ENCODE results near the gene PEX26. TPM values are rescaled to one million over a fixed set of nuclear protein-coding genes. Genes with fewer than 3 reads are reported as not detected.
A peak's percentile ranks its signal among the peaks of the same experiment; 100 is the strongest.

The PEX26 gene
- total and polyA plus RNA-seq, 2 donors (not counting 3 experiments of a cell fraction or from before 2014, with no cell fraction given): 25.6 to 44.4 TPM

- Histone ChIP-seq H3K4me2 (ENCODE audit: insufficient read depth, low read length) (peak overlapping the region; percentile 70), H2AFZ (ENCODE audit: low read depth, low read length) (peak overlapping the region; percentile 94), H3K9ac (replicated peaks; ENCODE audit: extremely low read depth, insufficient read depth, low read length) (no peak overlapping the region), H3K27ac (ENCODE audit: insufficient read depth, low read depth, low read length) (no peak overlapping the region), H3K9me3 (replicated peaks; ENCODE audit: control insufficient read depth, insufficient read depth, low read length) (no peaks in the 10 kb centered on the region), H3K36me3 (ENCODE audit: control insufficient read depth in 2 of 2, extremely low read depth in 1 of 2, insufficient read depth in 2 of 2, low read length in 2 of 2) (no peaks in the 10 kb centered on the region), H3K4me1 (ENCODE audit: control insufficient read depth, extremely low read depth, insufficient read depth, low read length) (peaks cover 17% of the 10 kb centered on the region), H3K9me1 (replicated peaks; ENCODE audit: control insufficient read depth, extremely low read depth, insufficient read depth, low read length) (no peaks in the 10 kb centered on the region), H3K27me3 (ENCODE audit: control insufficient read depth in 2 of 2, insufficient read depth in 2 of 2, low read length in 2 of 2) (no peaks in the 10 kb centered on the region), H4K20me1 (replicated peaks; ENCODE audit: control insufficient read depth, extremely low read depth, insufficient read depth, low read length) (no peaks in the 10 kb centered on the region), H3K4me3 (replicated peaks in 1 of 3; ENCODE audit: insufficient read depth in 1 of 3, low read depth in 1 of 3, low read length in 3 of 3) (no peak overlapping the region), H3K79me2 (ENCODE audit: control insufficient read depth, insufficient read depth, low read length) (no peaks in the 10 kb centered on the region)
- peak; percentile 17 for DNase-seq (ENCODE audit: low read depth, low spot score)
- ChIA-PET CTCF (interaction anchor here (1.2 to 1.8 kb wide), 2 partner anchors 10 to 33 kb away, joined by 3 to 6 read pairs; no protein-coding TSS in a partner anchor), POLR2A (no interaction called here)
- dilution Hi-C loops (cut with MboI; ENCODE audit: extremely low pct_ligation_motif_present, low sequenced_read_pairs) (no loop called here), intact Hi-C loops (cut with micrococcal nuclease) (no loop called here)
- no TSS peak for BruUV-seq (replicated peaks)
- TF ChIP-seq, protein P1, sequence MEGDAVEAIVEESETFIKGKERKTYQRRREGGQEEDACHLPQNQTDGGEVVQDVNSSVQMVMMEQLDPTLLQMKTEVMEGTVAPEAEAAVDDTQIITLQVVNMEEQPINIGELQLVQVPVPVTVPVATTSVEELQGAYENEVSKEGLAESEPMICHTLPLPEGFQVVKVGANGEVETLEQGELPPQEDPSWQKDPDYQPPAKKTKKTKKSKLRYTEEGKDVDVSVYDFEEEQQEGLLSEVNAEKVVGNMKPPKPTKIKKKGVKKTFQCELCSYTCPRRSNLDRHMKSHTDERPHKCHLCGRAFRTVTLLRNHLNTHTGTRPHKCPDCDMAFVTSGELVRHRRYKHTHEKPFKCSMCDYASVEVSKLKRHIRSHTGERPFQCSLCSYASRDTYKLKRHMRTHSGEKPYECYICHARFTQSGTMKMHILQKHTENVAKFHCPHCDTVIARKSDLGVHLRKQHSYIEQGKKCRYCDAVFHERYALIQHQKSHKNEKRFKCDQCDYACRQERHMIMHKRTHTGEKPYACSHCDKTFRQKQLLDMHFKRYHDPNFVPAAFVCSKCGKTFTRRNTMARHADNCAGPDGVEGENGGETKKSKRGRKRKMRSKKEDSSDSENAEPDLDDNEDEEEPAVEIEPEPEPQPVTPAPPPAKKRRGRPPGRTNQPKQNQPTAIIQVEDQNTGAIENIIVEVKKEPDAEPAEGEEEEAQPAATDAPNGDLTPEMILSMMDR (IDR thresholded peaks at IDR 0.05; ENCODE audit: extremely low read depth in 1 of 2, insufficient read depth in 1 of 2, low read depth in 1 of 2, low read length in 2 of 2): no peak
- TF ChIP-seq JUN (IDR thresholded peaks at IDR 0.05; ENCODE audit: borderline replicate concordance, insufficient read depth, insufficient read length, low read depth): no peak
- TF ChIP-seq MYC (IDR thresholded peaks at IDR 0.05; ENCODE audit: low read depth, low read length): no peak
- TF ChIP-seq, protein P2, sequence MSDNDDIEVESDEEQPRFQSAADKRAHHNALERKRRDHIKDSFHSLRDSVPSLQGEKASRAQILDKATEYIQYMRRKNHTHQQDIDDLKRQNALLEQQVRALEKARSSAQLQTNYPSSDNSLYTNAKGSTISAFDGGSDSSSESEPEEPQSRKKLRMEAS (IDR thresholded peaks at IDR 0.05; ENCODE audit: insufficient read depth, insufficient read length): no peak
- no peak for TF ChIP-seq POLR2A (IDR thresholded peaks at IDR 0.05; ENCODE audit: low read depth, low read length)
- no peak for TF ChIP-seq GATA2 (IDR thresholded peaks at IDR 0.05; ENCODE audit: insufficient read depth, insufficient read length, low read depth, low read length)
- no peak for TF ChIP-seq POLR2AphosphoS5 (IDR thresholded peaks at IDR 0.05; ENCODE audit: insufficient read depth, low read depth, low read length)
- TF ChIP-seq FOS (IDR thresholded peaks at IDR 0.05; ENCODE audit: borderline replicate concordance, insufficient read depth, low read length): no peak
- FAIRE-seq: no peak
Observed at GRCh38 chr22:18109410-18110193, 31.8 kb downstream of the PEX26 start.

Measured in endothelial cell of umbilical vein (primary cell).